HEK293 (cell line): Measurements from ENCODE around the gene H3-3A.

Source experiments
- HIC1 ChIP-seq: fragments of 450-650 bp; formaldehyde crosslinking; IDR thresholded peaks from 2 replicates; pipeline ENCODE4 v1.5.1; 2016; ENCODE audit warnings: missing biosample characterization, missing genetic modification characterization
- INSM2 ChIP-seq: fragments of 450-650 bp; formaldehyde crosslinking; IDR thresholded peaks from 2 replicates; pipeline ENCODE4 v1.5.1; 2016; ENCODE audit warnings: missing biosample characterization, missing genetic modification characterization
- KLF17 ChIP-seq: fragments of 450-650 bp; formaldehyde crosslinking; IDR thresholded peaks from 2 replicates; pipeline ENCODE4 v1.5.1; 2016; ENCODE audit warnings: missing biosample characterization, missing genetic modification characterization
- MZF1 ChIP-seq: fragments of 450-650 bp; formaldehyde crosslinking; IDR thresholded peaks from 2 replicates; pipeline ENCODE4 v1.5.1; 2017; ENCODE audit warnings: missing biosample characterization, missing genetic modification characterization, borderline replicate concordance
- PRDM6 ChIP-seq: fragments of 450-650 bp; formaldehyde crosslinking; IDR thresholded peaks from 2 replicates; pipeline ENCODE4 v1.5.1; 2017; ENCODE audit warnings: missing biosample characterization, missing genetic modification characterization
- REPIN1 ChIP-seq: fragments of 450-650 bp; formaldehyde crosslinking; IDR thresholded peaks from 2 replicates; pipeline ENCODE4 v1.5.1; 2017; ENCODE audit warnings: missing biosample characterization, missing genetic modification characterization, low read depth
- WT1 ChIP-seq: fragments of 450-650 bp; formaldehyde crosslinking; IDR thresholded peaks from 2 replicates; pipeline ENCODE4 v1.5.1; 2016; ENCODE audit warnings: missing biosample characterization, missing genetic modification characterization
- YY1 ChIP-seq: fragments of 450-650 bp; formaldehyde crosslinking; IDR thresholded peaks from 2 replicates; pipeline ENCODE4 v1.5.1; 2018; ENCODE audit warnings: missing biosample characterization, missing genetic modification characterization
- ZBTB17 ChIP-seq: fragments of 450-650 bp; formaldehyde crosslinking; IDR thresholded peaks from 2 replicates; pipeline ENCODE4 v1.5.1; 2016; ENCODE audit warnings: missing biosample characterization, missing genetic modification characterization
- ZBTB8A ChIP-seq: fragments of 450-650 bp; formaldehyde crosslinking; IDR thresholded peaks from 2 replicates; pipeline ENCODE4 v1.5.1; 2016; ENCODE audit warnings: missing biosample characterization, missing genetic modification characterization
- ZEB2 ChIP-seq: fragments of 450-650 bp; formaldehyde crosslinking; IDR thresholded peaks from 2 replicates; pipeline ENCODE4 v1.5.1; 2016; ENCODE audit warnings: missing biosample characterization, missing genetic modification characterization
- ZFP37 ChIP-seq: fragments of 450-650 bp; formaldehyde crosslinking; IDR thresholded peaks from 2 replicates; pipeline ENCODE4 v1.5.1; 2016; ENCODE audit warnings: missing biosample characterization, missing genetic modification characterization
- ZNF121 ChIP-seq: fragments of 450-650 bp; formaldehyde crosslinking; IDR thresholded peaks from 2 replicates; pipeline ENCODE4 v1.5.1; 2016; ENCODE audit warnings: missing biosample characterization, missing genetic modification characterization
- ZNF24 ChIP-seq: fragments of 450-650 bp; formaldehyde crosslinking; IDR thresholded peaks from 2 replicates; pipeline ENCODE4 v1.5.1; 2016; ENCODE audit warnings: missing biosample characterization, missing genetic modification characterization
- ZNF560 ChIP-seq: fragments of 450-650 bp; formaldehyde crosslinking; IDR thresholded peaks from 2 replicates; pipeline ENCODE4 v1.5.1; 2017; ENCODE audit warnings: missing biosample characterization, missing genetic modification characterization, borderline replicate concordance
- ZNF76 ChIP-seq: fragments of 450-650 bp; formaldehyde crosslinking; IDR thresholded peaks from 2 replicates; pipeline ENCODE4; 2016; ENCODE audit warnings: low read depth, missing biosample characterization, missing genetic modification characterization, borderline replicate concordance
- ZNF777 ChIP-seq: fragments of 450-650 bp; formaldehyde crosslinking; IDR thresholded peaks from 2 replicates; pipeline ENCODE4 v1.5.1; 2017; ENCODE audit warnings: missing biosample characterization, missing genetic modification characterization, borderline replicate concordance
- ZNF843 ChIP-seq: fragments of 450-650 bp; formaldehyde crosslinking; IDR thresholded peaks from 2 replicates; pipeline ENCODE4 v1.5.1; 2016; ENCODE audit warnings: missing biosample characterization, missing genetic modification characterization
- TF ChIP-seq, protein P1 (sequence below): fragments of 450-650 bp; formaldehyde crosslinking; IDR thresholded peaks from 2 replicates; pipeline ENCODE4 v1.5.1; 2016; ENCODE audit warnings: missing biosample characterization, missing genetic modification characterization
- TF ChIP-seq, protein P2 (sequence below): fragments of 450-650 bp; formaldehyde crosslinking; IDR thresholded peaks from 2 replicates; pipeline ENCODE4 v1.5.1; 2016; ENCODE audit warnings: missing biosample characterization, missing genetic modification characterization
- TF ChIP-seq, protein P3 (sequence below): fragments of 450-650 bp; formaldehyde crosslinking; IDR thresholded peaks from 2 replicates; pipeline ENCODE4 v1.5.1; 2016; ENCODE audit warnings: missing biosample characterization, missing genetic modification characterization
- TF ChIP-seq, protein P4 (sequence below): fragments of 450-650 bp; formaldehyde crosslinking; IDR thresholded peaks from 2 replicates; pipeline ENCODE4 v1.5.1; 2016; ENCODE audit warnings: missing biosample characterization, missing genetic modification characterization

H3-3A gene

GRCh38 chr1:226063977-226064815 is 1.7 kb downstream of the H3-3A start (continued):
- TF ChIP-seq INSM2 (no peak), MZF1 (tag by site-specific recombination) (no peak; the same call in 1 of the 2 replicates), ZNF560 (tag by site-specific recombination) (no peak), HIC1 (peak; percentile 86), KLF17 (0 out of 2 replicates have a peak, but pooled peaks have one; percentile 48), ZNF777 (tag by site-specific recombination) (no peak), ZBTB8A (tag by site-specific recombination) (peak; percentile 64), ZBTB17 (tag by site-specific recombination) (0 out of 2 replicates have a peak, but pooled peaks have one; percentile 15), ZNF843 (tag by site-specific recombination) (0 out of 2 replicates have a peak, but pooled peaks have one; percentile 18), ZNF76 (tag by site-specific recombination) (peak; percentile 31; the same call in 1 of the 2 replicates), ZFP37 (0 out of 2 replicates have a peak, but pooled peaks have one; percentile 62), WT1 (peak; percentile 5; the same call in 1 of the 2 replicates), YY1 (peak; percentile 41; the same call in 1 of the 2 replicates), PRDM6 (tag by site-specific recombination) (peak; percentile 76), REPIN1 (0 out of 2 replicates have a peak, but pooled peaks have one; percentile 24), ZNF24 (peak; percentile 51; the same call in 1 of the 2 replicates), ZEB2 (tag by site-specific recombination) (peak; percentile 82), ZNF121 (tag by site-specific recombination) (no peak)
- TF ChIP-seq, protein P1, sequence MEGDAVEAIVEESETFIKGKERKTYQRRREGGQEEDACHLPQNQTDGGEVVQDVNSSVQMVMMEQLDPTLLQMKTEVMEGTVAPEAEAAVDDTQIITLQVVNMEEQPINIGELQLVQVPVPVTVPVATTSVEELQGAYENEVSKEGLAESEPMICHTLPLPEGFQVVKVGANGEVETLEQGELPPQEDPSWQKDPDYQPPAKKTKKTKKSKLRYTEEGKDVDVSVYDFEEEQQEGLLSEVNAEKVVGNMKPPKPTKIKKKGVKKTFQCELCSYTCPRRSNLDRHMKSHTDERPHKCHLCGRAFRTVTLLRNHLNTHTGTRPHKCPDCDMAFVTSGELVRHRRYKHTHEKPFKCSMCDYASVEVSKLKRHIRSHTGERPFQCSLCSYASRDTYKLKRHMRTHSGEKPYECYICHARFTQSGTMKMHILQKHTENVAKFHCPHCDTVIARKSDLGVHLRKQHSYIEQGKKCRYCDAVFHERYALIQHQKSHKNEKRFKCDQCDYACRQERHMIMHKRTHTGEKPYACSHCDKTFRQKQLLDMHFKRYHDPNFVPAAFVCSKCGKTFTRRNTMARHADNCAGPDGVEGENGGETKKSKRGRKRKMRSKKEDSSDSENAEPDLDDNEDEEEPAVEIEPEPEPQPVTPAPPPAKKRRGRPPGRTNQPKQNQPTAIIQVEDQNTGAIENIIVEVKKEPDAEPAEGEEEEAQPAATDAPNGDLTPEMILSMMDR (tag by site-specific recombination), result peak; percentile 83
- TF ChIP-seq, protein P2, sequence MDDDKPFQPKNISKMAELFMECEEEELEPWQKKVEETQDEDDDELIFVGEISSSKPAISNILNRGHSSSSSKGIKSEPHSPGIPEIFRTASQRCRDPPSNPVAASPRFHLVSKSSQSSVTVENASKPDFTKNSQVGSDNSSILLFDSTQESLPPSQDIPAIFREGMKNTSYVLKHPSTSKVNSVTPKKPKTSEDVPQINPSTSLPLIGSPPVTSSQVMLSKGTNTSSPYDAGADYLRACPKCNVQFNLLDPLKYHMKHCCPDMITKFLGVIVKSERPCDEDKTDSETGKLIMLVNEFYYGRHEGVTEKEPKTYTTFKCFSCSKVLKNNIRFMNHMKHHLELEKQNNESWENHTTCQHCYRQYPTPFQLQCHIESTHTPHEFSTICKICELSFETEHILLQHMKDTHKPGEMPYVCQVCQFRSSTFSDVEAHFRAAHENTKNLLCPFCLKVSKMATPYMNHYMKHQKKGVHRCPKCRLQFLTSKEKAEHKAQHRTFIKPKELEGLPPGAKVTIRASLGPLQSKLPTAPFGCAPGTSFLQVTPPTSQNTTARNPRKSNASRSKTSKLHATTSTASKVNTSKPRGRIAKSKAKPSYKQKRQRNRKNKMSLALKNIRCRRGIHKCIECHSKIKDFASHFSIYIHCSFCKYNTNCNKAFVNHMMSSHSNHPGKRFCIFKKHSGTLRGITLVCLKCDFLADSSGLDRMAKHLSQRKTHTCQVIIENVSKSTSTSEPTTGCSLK (tag by site-specific recombination), result no peak
- TF ChIP-seq, protein P3, sequence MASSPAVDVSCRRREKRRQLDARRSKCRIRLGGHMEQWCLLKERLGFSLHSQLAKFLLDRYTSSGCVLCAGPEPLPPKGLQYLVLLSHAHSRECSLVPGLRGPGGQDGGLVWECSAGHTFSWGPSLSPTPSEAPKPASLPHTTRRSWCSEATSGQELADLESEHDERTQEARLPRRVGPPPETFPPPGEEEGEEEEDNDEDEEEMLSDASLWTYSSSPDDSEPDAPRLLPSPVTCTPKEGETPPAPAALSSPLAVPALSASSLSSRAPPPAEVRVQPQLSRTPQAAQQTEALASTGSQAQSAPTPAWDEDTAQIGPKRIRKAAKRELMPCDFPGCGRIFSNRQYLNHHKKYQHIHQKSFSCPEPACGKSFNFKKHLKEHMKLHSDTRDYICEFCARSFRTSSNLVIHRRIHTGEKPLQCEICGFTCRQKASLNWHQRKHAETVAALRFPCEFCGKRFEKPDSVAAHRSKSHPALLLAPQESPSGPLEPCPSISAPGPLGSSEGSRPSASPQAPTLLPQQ (tag by site-specific recombination), result no peak; the same call in 1 of the 2 replicates
- TF ChIP-seq, protein P4, sequence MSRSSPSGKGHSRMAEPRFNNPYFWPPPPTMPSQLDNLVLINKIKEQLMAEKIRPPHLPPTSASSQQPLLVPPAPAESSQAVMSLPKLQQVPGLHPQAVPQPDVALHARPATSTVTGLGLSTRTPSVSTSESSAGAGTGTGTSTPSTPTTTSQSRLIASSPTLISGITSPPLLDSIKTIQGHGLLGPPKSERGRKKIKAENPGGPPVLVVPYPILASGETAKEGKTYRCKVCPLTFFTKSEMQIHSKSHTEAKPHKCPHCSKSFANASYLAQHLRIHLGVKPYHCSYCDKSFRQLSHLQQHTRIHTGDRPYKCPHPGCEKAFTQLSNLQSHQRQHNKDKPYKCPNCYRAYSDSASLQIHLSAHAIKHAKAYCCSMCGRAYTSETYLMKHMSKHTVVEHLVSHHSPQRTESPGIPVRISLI (tag by site-specific recombination), result peak; percentile 94
